Measurements from ENCODE around the gene PEF1.

Gene PEF1, protein sequence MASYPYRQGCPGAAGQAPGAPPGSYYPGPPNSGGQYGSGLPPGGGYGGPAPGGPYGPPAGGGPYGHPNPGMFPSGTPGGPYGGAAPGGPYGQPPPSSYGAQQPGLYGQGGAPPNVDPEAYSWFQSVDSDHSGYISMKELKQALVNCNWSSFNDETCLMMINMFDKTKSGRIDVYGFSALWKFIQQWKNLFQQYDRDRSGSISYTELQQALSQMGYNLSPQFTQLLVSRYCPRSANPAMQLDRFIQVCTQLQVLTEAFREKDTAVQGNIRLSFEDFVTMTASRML

DNA sequence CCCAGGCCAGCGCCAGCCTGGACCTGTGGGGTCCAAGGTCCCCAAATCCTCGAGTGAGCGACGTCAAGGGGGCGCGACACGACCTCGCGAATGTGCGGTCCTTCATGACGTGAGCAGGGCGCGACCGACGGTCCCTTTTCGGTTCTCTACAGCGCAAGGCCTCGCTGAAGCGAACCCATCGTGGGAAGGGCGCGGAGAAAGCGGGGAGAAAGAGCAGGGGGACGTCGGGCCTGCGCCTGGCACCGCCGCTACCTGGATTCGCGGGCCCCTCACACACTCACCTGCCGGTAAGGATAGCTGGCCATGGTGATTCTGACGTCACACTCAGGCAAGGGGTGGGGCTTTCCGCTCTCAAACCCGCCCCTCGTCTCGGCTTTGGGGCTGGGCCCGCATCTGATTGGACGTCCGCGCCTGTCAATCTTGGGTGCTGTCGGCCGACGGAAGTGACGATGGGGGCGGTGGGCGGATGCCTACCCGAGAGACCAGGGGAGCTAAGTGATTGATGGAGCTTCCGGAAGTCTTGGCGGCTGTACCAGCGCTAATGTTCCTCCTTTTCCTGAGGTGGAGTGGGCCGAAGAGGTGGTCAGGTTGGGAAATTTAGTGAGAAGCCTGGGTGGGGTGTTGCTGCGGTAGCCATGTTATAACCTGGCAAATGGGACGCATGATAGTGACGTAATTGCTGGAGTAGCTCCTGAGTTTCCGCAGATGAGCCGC, at the start of gene PEF1:
PEF1 (minus strand) TSS at position 317 of the 714 bp plus-strand sequence; CDS start at position 305, 12 bp downstream.
- FAIRE-seq: peak; percentile 95

DNA sequence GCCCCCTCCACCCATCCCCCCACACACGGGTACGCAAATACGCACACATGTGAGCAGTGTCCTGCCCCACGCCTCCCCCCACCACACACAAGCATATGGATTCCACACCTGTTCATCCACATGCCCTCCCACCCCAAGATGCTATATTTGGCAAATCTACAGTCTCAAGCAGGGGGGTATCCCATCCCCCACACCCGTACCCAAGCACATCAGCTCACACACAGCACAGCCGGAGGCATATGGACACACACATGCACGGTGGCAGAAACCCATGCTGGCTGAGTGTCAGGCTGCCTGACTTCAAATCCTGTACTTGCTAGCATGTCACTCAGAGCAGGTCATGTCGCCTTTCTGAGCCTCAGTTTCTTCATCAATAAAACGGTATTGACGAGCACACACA, 48.6 kb upstream of the PEF1 start:
- no peak for FAIRE-seq

DNA sequence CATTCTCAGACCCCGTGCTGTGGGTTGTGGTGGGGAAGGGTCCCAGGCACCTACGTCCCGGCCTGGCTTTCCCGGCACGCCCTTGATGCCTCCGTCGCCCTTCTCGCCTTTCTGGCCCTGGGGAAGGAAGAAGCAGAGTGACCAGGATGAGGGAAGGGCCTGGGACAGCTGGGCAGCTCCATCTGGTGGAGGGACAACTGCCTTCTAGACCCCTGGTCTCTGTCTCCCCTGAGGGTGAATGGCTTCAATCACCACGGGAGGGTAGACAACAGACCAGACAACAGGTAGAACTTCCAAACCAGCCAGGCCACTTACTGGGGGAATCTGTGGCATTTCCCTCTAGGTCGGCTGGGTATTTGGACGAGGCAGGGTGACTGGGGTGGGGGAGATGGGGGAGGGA, 47.3 kb upstream of the PEF1 start:
- no peak for FAIRE-seq

DNA sequence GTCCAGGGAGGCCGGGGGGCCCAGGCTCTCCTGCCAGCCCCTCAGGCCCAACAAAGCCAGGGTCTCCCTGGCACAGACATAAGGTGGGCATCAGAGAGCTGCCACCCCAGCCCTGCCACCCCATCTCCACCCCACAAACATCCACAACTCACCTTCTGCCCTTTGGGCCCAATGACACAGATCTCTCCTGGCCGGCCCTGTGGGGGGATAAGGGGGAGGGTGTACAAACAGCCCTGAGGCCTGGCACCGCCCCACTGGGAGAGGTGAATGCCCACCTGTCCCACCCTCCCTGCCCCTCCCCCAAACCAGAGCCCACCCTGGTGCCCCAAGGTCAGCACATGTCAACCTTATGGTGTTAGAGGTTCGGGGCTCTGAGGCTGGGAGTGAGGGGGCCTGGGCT, 46.8 kb upstream of the PEF1 start:
- no peak for FAIRE-seq

DNA sequence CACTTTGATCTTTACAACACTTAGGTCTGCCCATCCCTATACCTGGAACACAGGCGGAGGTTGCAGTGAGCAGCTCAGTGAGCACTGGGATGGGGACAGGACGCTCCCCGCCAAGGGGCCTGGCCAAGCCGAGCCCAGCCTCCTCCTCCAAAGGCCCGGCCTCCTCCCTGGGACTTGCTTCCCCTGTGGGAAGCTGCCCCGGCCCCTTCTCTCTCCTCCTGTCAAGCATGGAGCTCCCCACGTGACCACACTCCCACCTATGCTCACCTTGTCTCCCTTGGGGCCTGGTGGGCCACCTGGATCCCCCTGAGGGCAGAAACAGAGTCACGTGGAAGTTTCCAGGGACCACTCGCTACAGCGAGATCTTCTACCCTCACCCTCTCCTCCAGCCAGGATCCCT, 46.2 kb upstream of the PEF1 start:
- no peak for FAIRE-seq

DNA sequence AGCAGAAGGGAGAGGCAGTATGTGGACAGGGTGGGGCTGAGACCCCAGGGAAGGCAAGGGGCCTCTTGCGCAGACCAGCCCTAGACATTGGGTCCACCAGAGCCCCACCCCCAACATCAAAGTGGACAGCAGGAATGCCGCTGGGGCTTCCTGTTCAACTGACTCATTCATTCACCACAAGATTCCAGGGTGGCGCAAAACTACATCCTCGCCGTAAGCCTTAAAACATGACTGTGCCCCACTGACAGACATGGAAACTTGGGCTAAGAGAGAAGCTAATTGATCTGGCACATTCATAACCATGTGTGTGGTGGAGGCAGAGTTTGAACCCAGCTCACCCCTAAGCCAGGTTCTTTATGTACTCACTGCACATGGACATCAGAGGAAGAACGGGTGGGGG, 45.2 kb upstream of the PEF1 start:
- FAIRE-seq: no peak

DNA sequence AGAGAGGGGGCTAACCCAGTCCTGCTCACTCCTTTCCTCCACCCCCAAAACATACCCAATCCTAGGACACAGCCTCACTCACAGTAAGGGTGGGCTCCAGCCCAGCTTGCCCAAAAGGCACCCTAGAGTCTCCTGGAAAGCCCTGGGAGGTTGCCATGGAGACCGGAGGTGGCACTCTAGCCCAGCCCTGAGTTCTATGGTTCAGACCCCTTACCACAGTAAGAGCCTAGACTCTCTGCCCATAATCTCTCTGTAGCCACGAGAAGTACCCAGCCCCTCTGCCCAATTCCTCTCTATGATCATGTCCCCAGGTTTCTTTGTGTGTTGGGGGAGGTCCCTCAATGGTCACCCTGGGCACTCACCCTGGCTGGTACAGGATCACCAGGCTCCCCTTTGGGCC, 44.7 kb upstream of the PEF1 start:
- FAIRE-seq: no peak

DNA sequence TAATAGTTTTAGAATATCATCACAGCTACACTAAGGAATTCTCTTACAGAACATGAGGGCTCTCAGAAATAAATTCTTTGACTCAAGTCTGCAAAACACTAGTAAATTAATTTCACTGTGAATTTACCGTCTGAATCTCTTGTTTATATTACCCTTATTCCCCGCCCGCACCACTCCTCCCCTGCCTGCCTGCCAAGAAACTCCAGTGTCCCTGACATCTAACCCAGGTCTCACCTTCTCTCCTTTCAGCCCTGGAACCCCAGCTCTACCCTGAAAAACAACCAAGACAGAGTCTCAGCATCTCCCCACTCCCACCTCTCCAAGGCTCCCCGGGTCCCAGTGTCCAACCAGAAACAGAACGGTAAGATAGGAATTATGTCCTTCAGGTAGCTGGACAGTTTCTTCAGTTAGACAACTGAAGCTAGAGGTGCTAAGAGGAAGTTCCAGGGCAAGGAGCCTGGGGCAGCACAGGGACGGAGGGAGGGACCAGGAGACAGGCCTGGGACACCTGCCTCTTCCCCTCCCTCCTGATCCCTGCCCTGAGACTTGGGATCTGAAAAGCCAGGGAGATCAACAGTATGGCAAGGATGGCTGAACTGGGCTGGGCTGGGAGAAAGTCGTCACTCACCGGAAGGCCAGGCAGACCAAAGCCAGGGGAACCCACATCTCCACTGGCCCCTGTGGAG, 43.7 kb upstream of the PEF1 start:
- no peak for FAIRE-seq

DNA sequence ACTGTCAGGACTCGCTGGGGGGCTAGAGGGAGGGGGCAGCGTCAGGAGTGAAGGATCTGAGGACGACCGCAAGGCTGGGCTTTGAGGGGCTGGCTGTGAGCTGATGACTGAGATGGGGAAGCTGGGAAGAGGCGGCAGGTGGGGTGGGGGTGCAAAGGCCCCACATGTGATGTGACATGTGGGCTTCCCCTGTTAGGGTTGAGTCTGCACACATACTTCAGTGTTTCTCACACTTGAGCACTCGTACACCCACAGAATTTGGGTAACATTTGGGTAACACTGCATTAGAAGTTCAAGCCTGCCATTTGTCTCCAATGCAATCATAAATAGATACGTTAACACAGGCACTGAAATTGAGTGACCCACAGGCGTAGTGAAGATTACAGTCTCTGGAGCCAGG, 42.9 kb upstream of the PEF1 start:
- no peak for FAIRE-seq

DNA sequence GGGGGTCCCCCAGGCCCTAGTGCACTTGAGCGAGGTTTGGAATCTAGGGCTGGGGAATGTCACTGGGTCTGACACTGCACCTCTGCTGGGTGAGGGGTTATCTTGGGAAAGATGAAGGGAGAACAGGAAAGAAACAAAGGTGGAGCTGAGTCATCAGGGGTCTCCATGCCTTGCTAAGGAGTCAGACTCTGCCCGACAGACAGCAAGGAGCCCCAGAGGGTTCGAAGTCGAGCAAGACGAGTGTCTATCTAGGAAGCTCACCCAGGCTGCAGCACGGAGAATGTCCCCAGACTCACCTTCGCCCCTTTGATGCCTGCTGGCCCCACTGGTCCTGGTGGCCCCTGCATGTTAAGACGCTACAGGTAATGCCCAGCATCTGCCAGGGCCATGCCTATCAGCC, 41.1 kb upstream of the PEF1 start:
- no peak for FAIRE-seq

DNA sequence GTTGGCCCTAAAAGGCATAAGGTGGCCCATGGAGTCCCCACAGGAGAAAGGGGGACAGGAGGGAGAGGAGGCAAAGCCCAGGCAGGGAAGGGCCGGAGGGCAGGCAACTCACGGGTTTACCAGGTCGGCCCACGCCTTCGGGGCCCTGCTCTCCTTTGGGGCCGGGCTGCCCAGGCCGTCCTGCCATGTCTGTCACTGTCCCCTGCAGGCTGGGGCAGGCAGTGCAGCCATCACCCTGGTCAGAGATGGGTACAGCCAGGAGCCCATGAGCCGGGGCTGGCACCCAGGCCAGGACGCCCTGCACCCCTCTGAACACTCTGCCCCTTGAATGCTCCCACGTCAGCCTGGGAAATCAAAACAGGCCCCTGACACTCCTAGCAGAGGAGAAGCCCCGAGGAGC, 39.3 kb upstream of the PEF1 start:
- FAIRE-seq: no peak

DNA sequence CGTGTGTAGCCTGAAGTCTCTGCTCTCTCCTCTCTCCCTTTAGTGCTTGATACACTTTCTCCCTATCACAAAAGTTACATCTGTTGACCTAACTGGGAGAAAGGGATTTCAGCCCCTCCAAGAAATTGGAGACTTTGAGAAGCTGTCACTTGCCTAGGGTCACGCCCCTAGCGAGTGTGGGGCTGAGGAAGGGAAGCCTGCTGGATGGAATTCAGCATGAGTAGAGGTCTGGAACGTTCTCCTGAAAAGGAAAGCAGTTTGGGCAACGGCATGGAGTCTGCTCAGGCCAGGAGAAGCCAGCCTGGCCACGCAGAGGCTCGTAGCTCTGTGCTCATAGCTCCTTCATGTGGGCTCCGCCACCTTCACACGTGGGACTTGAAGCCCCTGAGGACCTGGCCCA, 36.7 kb upstream of the PEF1 start:
- FAIRE-seq: no peak

DNA sequence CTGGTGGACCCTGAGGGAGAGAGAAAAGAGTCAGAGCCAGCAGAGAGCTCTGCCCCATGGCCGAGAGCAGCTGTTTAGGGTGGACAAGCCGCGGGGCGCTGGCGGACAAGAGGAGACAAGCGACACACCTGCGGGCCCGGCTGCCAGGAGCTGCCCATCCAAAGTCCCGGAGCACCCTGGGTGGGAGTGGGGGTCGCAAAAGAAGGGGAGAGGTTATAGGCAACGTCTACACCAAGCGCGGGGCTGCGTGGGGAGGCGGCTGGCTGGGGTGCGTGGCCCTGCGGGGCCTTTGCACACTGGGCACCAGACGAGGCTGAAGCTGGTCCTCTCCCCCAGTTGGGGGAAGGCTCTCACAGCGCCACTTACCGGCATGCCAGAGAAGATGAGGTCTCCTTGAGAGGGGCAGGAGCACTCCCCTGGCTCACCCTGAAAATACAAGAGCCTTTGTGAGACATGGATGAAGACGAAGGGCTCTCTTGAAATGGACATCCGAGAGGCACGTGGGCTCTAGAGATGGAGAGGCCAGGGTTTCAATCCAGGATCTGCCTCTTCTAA, 35.1 kb upstream of the PEF1 start:
- no peak for FAIRE-seq

DNA sequence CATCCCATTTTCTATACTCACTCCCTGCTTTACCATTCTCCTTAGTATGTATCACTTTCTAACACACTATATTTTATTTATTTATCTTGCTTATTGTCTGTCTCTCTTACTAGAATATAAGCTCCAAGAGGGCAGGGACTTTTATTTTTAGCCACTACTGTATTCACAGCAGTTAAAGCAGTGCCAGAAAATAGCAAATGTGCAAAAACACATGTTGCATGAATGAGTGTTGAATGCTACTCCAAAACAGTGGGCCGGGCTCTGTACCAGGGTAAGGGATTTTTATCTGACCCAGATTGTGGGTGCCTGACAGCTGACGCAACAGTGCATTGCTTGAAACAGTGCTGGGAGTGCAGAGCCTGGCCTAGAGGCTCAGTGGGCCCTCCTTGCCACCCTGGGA, 34.4 kb upstream of the PEF1 start:
- no peak for FAIRE-seq

DNA sequence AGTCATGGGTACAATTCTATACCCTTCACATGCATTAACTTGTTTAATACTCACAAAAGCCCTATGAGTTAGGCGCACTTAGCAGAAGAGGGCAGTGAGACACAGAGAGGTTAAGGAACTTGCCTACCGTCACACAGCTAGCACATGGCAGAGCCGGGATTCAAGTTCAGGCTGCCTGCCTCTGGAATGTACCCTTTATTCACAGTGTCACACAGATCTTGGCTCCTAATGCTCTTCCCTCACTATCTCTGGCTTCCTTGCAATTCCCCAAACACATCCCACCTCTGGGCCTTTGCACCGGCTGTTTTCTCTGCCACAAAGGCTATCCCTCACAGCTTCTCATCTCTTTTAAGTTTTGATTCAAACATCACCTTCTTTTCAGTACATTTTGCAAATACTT, 34.0 kb upstream of the PEF1 start:
- no peak for FAIRE-seq

DNA sequence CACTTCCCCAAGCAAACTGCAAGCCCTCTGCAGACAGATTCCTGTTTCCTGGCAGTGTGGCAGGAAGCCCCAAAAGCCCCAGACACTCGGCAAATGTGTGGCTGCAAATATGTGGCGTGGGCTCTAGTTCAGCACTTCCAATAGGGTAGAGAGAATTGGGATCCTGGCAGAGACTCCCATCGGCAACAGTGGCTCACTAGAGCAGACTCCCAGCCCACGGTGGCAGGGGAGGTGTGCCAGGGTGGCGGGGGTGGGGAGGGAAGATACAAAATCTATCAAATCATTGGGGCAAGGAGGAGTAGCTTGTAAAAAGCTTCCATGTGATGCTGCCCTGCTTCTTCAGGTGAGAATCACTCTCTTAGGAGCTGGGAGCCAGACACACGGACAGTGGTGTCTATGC, 33.3 kb upstream of the PEF1 start:
- no peak for FAIRE-seq

DNA sequence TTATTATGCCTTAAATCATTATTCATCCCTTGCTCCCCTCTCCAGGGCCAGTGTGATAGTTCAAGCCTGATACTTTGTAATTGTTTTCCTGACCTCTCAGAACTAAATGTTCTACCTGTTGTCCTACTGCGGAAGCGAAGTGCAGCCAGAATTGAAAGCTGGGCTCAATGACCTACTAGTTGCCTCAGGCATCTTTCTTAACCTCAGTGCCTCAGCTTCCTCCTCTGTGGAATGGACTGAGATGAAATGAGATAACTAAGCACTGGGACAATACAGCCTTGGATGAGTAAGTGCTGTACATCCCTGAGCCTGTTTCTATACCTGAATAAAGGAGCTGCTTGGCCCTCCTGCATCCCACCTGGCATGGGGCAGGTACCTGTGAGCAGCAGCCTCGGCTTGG, 32.7 kb upstream of the PEF1 start:
- no peak for FAIRE-seq

DNA sequence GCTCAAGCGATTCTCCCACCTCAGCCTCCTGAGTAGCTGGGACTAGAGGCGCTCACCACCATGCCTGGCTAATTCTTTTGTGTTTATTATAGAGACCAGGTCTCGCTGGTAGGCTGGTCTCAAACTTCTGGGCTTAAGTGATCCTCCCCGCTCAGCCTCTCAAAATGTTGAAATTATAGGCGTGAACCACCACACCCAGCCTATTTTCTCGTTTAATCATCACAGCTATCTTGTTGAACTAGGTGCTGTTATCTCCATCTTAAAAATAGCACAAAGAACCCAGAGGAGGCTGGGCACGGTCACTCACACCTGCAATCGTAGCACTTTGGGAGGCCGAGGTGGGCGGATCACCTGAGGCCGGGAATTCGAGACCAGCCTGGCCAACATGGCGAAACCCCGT, 31.1 kb upstream of the PEF1 start:
- FAIRE-seq: no peak

DNA sequence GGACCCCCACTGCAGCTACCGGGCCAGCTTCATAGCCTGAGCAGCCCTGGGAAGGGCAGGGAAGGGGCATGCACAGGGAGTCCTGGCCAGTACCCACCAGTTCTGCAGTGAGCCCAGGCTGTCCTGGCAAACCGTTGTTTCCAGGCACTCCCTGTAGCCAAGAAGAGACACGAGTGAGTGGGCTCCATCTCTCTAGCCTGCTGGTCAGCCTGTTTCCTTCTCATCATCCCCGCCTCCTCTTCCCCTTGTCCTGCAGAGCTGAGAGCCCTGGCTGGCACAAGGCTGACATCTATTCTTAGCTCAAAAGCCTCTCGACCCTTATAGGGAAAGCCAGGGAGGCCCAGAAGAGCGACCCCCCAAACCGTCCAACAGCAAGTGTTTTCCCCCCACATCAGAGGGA, 30.5 kb upstream of the PEF1 start:
- FAIRE-seq: no peak

DNA sequence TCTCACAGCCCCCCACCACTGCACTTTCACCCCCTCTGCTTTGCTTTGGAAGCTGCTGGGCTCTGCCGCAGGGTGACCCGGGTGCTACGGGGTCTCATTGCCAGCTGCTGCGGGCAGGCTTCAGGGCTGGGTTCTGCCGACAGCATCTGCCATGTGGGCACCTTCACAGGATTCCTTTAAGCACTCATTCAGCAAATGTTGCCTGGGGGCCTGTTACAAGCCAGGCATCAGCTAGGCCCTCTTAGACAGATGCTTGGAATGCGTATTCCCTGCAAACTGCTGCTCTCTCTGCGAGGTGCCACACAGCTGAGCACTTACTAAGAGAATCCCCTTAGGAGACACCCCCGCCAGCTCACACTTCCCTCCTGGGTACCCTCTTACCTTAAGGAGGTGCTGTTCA, 29.9 kb upstream of the PEF1 start:
- no peak for FAIRE-seq

DNA sequence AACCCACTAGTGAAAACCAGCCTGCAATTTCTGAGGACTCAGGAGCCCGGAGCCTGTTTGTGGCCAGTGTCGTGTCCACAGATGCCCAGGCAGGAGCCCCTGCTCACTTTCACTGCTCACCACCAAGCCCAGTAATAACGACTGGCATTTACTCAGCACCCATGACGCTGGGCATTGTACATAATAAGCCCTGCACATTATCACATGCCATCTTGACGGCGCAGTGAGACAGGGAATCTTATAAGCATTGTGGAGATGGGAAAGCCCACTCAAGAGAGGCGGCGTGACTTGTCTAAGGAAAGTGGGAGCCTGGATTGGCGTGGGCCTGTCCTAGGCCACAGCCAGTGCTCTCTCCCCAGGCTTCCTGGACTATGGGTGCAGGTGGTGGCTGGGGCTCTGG, 28.8 kb upstream of the PEF1 start:
- no peak for FAIRE-seq

DNA sequence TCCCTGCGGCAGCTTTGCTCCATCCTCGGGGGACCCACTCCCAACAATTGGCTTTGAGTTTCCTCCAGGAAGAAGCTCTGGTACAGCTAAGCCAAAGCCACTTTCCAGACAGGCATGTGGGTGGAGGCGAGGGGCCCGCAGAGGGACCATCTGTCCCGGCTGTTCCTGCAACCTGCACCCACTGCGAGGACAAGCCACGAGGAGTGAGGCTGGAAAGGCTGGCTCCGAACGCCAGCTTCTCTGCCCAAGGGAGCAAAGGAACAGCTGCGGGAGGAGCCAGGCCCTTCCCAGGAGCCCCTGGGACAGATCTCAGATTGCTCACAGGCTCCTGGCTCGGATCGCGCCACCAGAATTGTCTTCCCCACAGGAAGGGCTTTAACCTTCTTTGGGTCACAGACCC, 28.3 kb upstream of the PEF1 start:
- FAIRE-seq: no peak

DNA sequence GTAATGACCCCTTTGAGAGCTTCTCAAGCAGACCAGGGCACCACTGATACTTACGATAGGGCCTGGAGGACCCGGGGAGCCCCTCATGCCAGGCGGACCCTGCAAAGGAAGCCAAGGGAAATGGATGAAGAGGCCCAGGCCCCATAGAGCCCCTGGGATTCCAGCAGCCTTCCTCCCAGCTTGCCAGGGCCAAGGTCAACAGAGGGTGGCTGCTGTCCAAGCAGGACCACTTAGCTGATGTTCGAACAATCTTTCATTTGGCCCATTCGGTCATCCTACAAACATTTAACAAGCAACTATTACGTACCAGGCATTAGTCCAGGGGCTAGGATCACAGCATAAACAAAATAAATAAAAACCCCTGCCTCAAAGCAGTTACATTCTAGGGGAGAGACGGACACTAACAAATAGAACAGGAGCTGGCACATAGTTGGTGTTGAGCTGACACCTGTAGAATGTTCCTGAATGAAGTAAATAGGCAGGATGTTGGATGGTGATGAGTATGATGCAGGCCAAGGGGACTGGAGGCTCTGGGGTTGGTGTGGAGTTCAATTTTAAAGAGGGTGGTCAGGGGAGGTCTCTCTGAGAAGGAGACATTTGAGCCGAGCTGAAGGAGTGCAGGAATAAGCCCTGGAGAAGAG, 27.0 kb upstream of the PEF1 start:
- FAIRE-seq: no peak

DNA sequence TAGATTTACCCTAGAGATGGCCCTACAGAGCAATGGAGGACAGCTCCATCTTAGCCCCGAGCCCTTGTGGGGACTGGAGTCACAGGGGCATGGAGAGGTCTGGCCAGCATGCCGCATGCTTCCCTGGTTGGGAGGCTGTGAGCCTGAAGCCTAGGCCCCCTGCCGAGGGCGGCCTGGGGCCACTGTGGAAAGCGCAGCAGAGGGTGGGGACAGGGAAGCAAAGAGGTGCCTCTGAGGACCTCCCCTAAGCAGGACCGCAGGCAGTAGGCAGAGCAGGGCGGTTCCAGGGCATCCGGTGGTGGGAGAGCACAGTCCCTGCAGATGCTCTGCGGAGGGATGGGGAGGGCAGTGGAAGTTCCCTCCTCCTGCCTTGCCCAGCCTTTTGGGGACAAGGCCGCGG, 26.5 kb upstream of the PEF1 start:
- no peak for FAIRE-seq

Data from A204.1 (cell line).